HG03571 (cell line): ENCODE results near the gene ZNF302.

ENCODE experiments used
- ATAC-seq: cut with Tn5 transposase; IDR thresholded peaks from one replicate; pipeline ENCODE4 v1.9.1; 2021; ENCODE audit not compliant: unreplicated experiment

ZNF302 gene

DNA sequence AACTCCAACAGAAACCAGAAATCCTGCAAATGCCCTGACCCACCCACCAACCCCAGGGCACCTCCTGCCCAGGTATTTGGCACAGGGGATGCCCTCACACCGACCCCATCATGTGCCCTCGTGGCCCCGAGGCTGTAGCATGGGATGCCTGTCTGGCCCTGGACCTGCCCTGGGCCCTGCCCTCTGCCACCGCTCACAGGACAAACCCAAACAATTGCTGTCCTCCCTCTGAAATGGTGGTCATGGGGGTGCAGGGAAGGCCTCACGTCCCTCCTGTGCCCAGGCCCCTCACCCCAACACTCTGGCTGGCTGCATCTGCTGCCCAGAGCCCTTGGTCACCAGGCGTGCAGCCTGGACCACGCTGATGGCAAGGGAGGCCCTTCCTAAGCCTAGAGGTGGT, 54.5 kb downstream of the ZNF302 start:
- ATAC-seq: no peak

- ATAC-seq: no peak
Observed at GRCh38 chr19:34732612-34733211, 55.2 kb downstream of the ZNF302 start.

GRCh38 chr19:34733266-34733745, 55.8 kb downstream of the ZNF302 start:
- peak; percentile 5 for ATAC-seq

DNA sequence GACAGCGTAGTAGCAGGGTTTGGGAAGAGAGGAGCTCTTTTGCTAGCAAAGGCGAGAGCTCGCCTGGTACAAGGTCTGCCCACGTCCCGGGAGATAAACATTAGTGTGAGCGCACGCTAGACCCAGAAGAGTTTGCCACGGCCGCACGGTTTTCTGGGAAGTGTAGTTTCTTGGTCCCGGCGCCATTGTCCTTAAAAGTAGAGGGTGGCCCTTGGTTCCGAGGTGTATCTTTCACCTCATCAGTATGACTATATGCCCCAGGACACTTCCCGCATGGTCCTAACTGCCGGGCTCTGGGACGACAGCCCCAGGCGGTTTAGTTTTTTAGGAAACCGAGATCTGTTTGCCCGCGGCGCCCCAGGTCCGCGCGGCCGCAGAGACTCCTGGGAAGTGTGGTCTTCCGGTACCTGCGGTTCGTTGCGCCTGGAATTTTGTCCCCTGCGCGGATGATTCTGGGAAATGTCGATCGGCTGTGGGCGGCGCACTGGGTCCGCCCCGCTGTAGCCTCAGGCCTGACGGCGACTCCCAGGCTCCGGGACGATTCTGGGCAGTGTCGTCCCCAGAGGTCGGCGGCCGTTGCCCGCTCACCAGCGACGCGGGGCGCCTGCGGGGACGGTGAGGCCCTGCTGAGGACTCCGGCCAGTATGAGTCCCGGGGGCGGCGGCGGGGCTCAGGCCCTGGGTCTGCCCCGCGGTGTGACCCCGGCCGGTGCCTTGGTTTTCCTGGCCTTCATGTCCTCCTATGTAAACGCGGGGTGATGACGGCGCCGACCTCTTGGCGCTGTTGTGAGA, 56.5 kb downstream of the ZNF302 start, which contains the start of gene ZNF181:
TSS of gene ZNF181 (plus strand) at position 498 of the 791 bp plus-strand sequence. CDS start 795 bp downstream, outside the sequence.
- ATAC-seq: peak; percentile 69

DNA sequence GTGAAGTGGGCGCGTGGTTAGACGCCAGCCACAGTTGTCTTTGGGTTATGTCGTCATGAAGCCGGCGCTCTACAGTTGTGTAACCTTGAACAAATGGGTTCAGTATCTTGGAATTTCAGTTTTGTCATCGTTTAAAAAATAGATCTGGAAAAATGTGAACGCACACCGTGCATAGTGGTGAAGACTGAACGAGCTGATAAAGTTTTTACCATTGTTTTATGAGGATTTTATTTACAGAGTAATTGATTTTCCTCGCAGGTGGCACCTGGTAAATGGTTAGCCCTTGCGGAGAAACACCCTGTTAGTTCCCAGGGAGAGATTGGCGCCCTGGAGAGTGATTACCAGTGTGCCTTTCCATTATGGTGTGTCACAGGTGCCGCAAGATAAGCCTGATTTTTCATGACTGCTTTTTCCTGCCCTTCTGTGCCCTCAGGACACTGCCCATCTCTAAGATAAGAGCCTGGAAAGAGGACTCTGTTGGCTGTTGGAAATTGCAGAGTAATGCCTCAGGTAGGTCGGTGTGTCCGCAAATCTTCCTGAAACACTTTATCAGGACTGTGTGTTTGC, 57.1 kb downstream of the ZNF302 start:
- ATAC-seq: no peak
